Activated T-helper 2 cell treated with anti-CD3 and anti-CD28 coated beads, Interferon-gamma antibody, Interleukin-2, Interleukin-4, amounts not matched to agents 10 μg/mL and 5 μg/mL and 100 μg/mL, durations not matched to agents 14 hours and 24 hours and 36 hours (primary cell): ENCODE results near the gene THEMIS. TPM values are rescaled to one million over a fixed set of nuclear protein-coding genes. Genes with fewer than 3 reads are reported as not detected.

Experiments used
- DNase-seq: peaks from one replicate; pipeline ENCODE4 v3.0.0; 2021; ENCODE audit warnings: low spot score
- H3K27ac Mint-ChIP-seq: one replicate; pipeline ENCODE4 v1.8.0; 2021; ENCODE audit warnings: mixed read lengths
- H3K27me3 Mint-ChIP-seq: one replicate; pipeline ENCODE4 v1.8.0; 2021; ENCODE audit warnings: low read depth, mixed read lengths
- H3K36me3 Mint-ChIP-seq: one replicate; pipeline ENCODE4 v1.8.0; 2021; ENCODE audit warnings: low read depth, mixed read lengths
- H3K4me1 Mint-ChIP-seq: one replicate; pipeline ENCODE4 v1.8.0; 2021; ENCODE audit warnings: low read depth, mixed read lengths
- H3K4me3 Mint-ChIP-seq: one replicate; pipeline ENCODE4 v1.8.0; 2021; ENCODE audit warnings: low read depth, mild to moderate bottlenecking, moderate library complexity, mixed read lengths
- H3K9me3 Mint-ChIP-seq: one replicate; pipeline ENCODE4 v1.8.0; 2021; ENCODE audit warnings: mixed read lengths
- intact Hi-C: fragments of 100-400 bp; cut with micrococcal nuclease; formaldehyde crosslinking; loops from one replicate; pipeline ENCODE4 v1.15.1; 2023
- total RNA-seq: library from RNA; stranded (reverse); gene quantifications from 2 replicates; pipeline ENCODE4 v1.2.3, GENCODE V29; 2022

Gene THEMIS
- total RNA-seq, 1 donor from 2014 or later: 10.2 TPM

- Mint-ChIP-seq H3K27ac (peak overlapping the region; percentile 67), H3K4me1 (peaks cover 39% of the 10 kb centered on the region), H3K4me3 (no peak overlapping the region), H3K27me3 (no peaks in the 10 kb centered on the region), H3K36me3 (peaks cover 80% of the 10 kb centered on the region), H3K9me3 (no peaks in the 10 kb centered on the region)
- intact Hi-C loops: loop anchor here (1.0 kb wide), 1 partner anchor 160 kb away; no protein-coding TSS in a partner anchor
- DNase-seq: no peak
Measured at GRCh38 chr6:127813699-127814027, 87.2 kb downstream of the THEMIS start.

GRCh38 chr6:127812985-127813698 is 87.7 kb downstream of the THEMIS start:
- Mint-ChIP-seq H3K4me3 (no peak overlapping the region), H3K27me3 (no peaks in the 10 kb centered on the region), H3K9me3 (no peaks in the 10 kb centered on the region), H3K36me3 (peaks cover 80% of the 10 kb centered on the region), H3K4me1 (peaks cover 35% of the 10 kb centered on the region), H3K27ac (peak overlapping the region; percentile 67)
- DNase-seq: no peak
- intact Hi-C loops: loop anchor here (1.0 kb wide), 1 partner anchor 160 kb away; no protein-coding TSS in a partner anchor

GRCh38 chr6:127811900-127812570 is 88.8 kb downstream of the THEMIS start:
- no peak overlapping the region for H3K27ac Mint-ChIP-seq
- no peaks in the 10 kb centered on the region for H3K27me3 Mint-ChIP-seq
- no peak overlapping the region for H3K4me3 Mint-ChIP-seq
- intact Hi-C loops: no loop called here
- peaks cover 25% of the 10 kb centered on the region for H3K4me1 Mint-ChIP-seq
- peaks cover 85% of the 10 kb centered on the region for H3K36me3 Mint-ChIP-seq
- no peaks in the 10 kb centered on the region for H3K9me3 Mint-ChIP-seq
- no peak for DNase-seq

- Mint-ChIP-seq H3K36me3 (peaks cover 83% of the 10 kb centered on the region), H3K4me1 (peaks cover 3% of the 10 kb centered on the region), H3K9me3 (peaks cover 5% of the 10 kb centered on the region), H3K4me3 (no peak overlapping the region), H3K27me3 (no peaks in the 10 kb centered on the region), H3K27ac (no peak overlapping the region)
- no peak for DNase-seq
- intact Hi-C loops: no loop called here
Measured at GRCh38 chr6:127807806-127808517, 92.9 kb downstream of the THEMIS start.

- DNase-seq: no peak
- no peaks in the 10 kb centered on the region for H3K9me3 Mint-ChIP-seq
- no peak overlapping the region for H3K4me3 Mint-ChIP-seq
- H3K36me3 Mint-ChIP-seq: peaks cover 52% of the 10 kb centered on the region
- H3K4me1 Mint-ChIP-seq: peaks cover 12% of the 10 kb centered on the region
- no peaks in the 10 kb centered on the region for H3K27me3 Mint-ChIP-seq
- intact Hi-C loops: no loop called here
- H3K27ac Mint-ChIP-seq: no peak overlapping the region
Measured at GRCh38 chr6:127796713-127797112, 104.1 kb downstream of the THEMIS start.

- H3K4me1 Mint-ChIP-seq: peaks cover 12% of the 10 kb centered on the region
- intact Hi-C loops: no loop called here
- no peaks in the 10 kb centered on the region for H3K9me3 Mint-ChIP-seq
- peaks cover 40% of the 10 kb centered on the region for H3K36me3 Mint-ChIP-seq
- no peak overlapping the region for H3K4me3 Mint-ChIP-seq
- H3K27me3 Mint-ChIP-seq: no peaks in the 10 kb centered on the region
- no peak overlapping the region for H3K27ac Mint-ChIP-seq
- DNase-seq: no peak
Measured at GRCh38 chr6:127794405-127794804, 106.5 kb downstream of the THEMIS start.

- no peak overlapping the region for H3K27ac Mint-ChIP-seq
- H3K4me3 Mint-ChIP-seq: no peak overlapping the region
- DNase-seq: no peak
- intact Hi-C loops: no loop called here
- peaks cover 35% of the 10 kb centered on the region for H3K36me3 Mint-ChIP-seq
- H3K9me3 Mint-ChIP-seq: no peaks in the 10 kb centered on the region
- no peaks in the 10 kb centered on the region for H3K27me3 Mint-ChIP-seq
- H3K4me1 Mint-ChIP-seq: peaks cover 12% of the 10 kb centered on the region
Measured at GRCh38 chr6:127793396-127793795, 107.5 kb downstream of the THEMIS start.

- H3K4me1 Mint-ChIP-seq: peaks cover 12% of the 10 kb centered on the region
- H3K27ac Mint-ChIP-seq: no peak overlapping the region
- peaks cover 33% of the 10 kb centered on the region for H3K36me3 Mint-ChIP-seq
- H3K9me3 Mint-ChIP-seq: no peaks in the 10 kb centered on the region
- intact Hi-C loops: no loop called here
- H3K4me3 Mint-ChIP-seq: no peak overlapping the region
- no peak for DNase-seq
- H3K27me3 Mint-ChIP-seq: no peaks in the 10 kb centered on the region
Measured at GRCh38 chr6:127792616-127793015, 108.2 kb downstream of the THEMIS start.

- Mint-ChIP-seq H3K4me1 (peaks cover 12% of the 10 kb centered on the region), H3K4me3 (no peak overlapping the region), H3K27me3 (no peaks in the 10 kb centered on the region), H3K36me3 (peaks cover 26% of the 10 kb centered on the region), H3K27ac (no peak overlapping the region), H3K9me3 (no peaks in the 10 kb centered on the region)
- DNase-seq: no peak
- intact Hi-C loops: no loop called here
Measured at GRCh38 chr6:127791779-127792528, 108.9 kb downstream of the THEMIS start.

GRCh38 chr6:127790571-127790970 is 110.3 kb downstream of the THEMIS start:
- Mint-ChIP-seq H3K36me3 (peaks cover 20% of the 10 kb centered on the region), H3K27me3 (no peaks in the 10 kb centered on the region), H3K27ac (no peak overlapping the region), H3K4me3 (no peak overlapping the region), H3K4me1 (peaks cover 12% of the 10 kb centered on the region), H3K9me3 (no peaks in the 10 kb centered on the region)
- intact Hi-C loops: no loop called here
- no peak for DNase-seq

GRCh38 chr6:127786109-127786508 is 114.7 kb downstream of the THEMIS start:
- Mint-ChIP-seq H3K27ac (no peak overlapping the region), H3K4me3 (no peak overlapping the region), H3K4me1 (peaks cover 9% of the 10 kb centered on the region), H3K36me3 (peaks cover 46% of the 10 kb centered on the region), H3K9me3 (peaks cover 4% of the 10 kb centered on the region), H3K27me3 (no peaks in the 10 kb centered on the region)
- intact Hi-C loops: no loop called here
- DNase-seq: no peak

GRCh38 chr6:127784468-127784867 is 116.4 kb downstream of the THEMIS start:
- Mint-ChIP-seq H3K36me3 (peaks cover 46% of the 10 kb centered on the region), H3K27ac (peak overlapping the region; percentile 11), H3K4me1 (peaks cover 9% of the 10 kb centered on the region), H3K4me3 (no peak overlapping the region), H3K27me3 (no peaks in the 10 kb centered on the region), H3K9me3 (peaks cover 4% of the 10 kb centered on the region)
- intact Hi-C loops: no loop called here
- no peak for DNase-seq
